ENCODE measurements around the gene PCYOX1L.
A peak's percentile ranks its signal among the peaks of the same experiment; 100 is the strongest.

PCYOX1L gene

GRCh38 chr5:149402291-149402690, 44.4 kb downstream of the PCYOX1L start:
- DNase-seq (ENCODE audit: low read depth): no peak
- H3K4me3 ChIP-seq (ENCODE audit: low read depth, low read length): no peak overlapping the region

GRCh38 chr5:149403923-149404745, 46.3 kb downstream of the PCYOX1L start:
- DNase-seq (ENCODE audit: low read depth): peak; percentile 97

GRCh38 chr5:149404746-149405549, 47.1 kb downstream of the PCYOX1L start:
- peak; percentile 79 for DNase-seq (ENCODE audit: low read depth)
- H3K4me3 ChIP-seq (ENCODE audit: low read depth, low read length): no peak overlapping the region

More at GRCh38 chr5:149403923-149404745, 46.3 kb downstream of the PCYOX1L start:
- no peak overlapping the region for H3K4me3 ChIP-seq (ENCODE audit: low read depth, low read length)

GRCh38 chr5:149405550-149406202, 47.8 kb downstream of the PCYOX1L start:
- no peak overlapping the region for H3K4me3 ChIP-seq (ENCODE audit: low read depth, low read length)
- DNase-seq (ENCODE audit: low read depth): no peak

- DNase-seq (ENCODE audit: low read depth): peak; percentile 84
- H3K4me3 ChIP-seq (ENCODE audit: low read depth, low read length): peak overlapping the region; percentile 62
These were observed 48.5 kb downstream of the PCYOX1L start for GRCh38 chr5:149406203-149406978.

- no peak for DNase-seq (ENCODE audit: low read depth)
- H3K4me3 ChIP-seq (ENCODE audit: low read depth, low read length): peak overlapping the region; percentile 62
These were observed 49.1 kb downstream of the PCYOX1L start for GRCh38 chr5:149406979-149407306.

- DNase-seq (ENCODE audit: low read depth): no peak
- peak overlapping the region; percentile 62 for H3K4me3 ChIP-seq (ENCODE audit: low read depth, low read length)
These were observed 49.7 kb downstream of the PCYOX1L start for GRCh38 chr5:149407323-149408251.

GRCh38 chr5:149408252-149409099, 50.6 kb downstream of the PCYOX1L start:
- DNase-seq (ENCODE audit: low read depth): no peak
- peak overlapping the region; percentile 62 for H3K4me3 ChIP-seq (ENCODE audit: low read depth, low read length)

- H3K4me3 ChIP-seq (ENCODE audit: low read depth, low read length): peak overlapping the region; percentile 62
- DNase-seq (ENCODE audit: low read depth): no peak
These were observed 51.6 kb downstream of the PCYOX1L start for GRCh38 chr5:149409268-149409948.

- no peak for DNase-seq (ENCODE audit: low read depth)
- H3K4me3 ChIP-seq (ENCODE audit: low read depth, low read length): no peak overlapping the region
These were observed 52.2 kb downstream of the PCYOX1L start for GRCh38 chr5:149410071-149410470.

- H3K4me3 ChIP-seq (ENCODE audit: low read depth, low read length): no peak overlapping the region
- DNase-seq (ENCODE audit: low read depth): no peak
These were observed 53.0 kb downstream of the PCYOX1L start for GRCh38 chr5:149410721-149411432.

GRCh38 chr5:149411738-149412519, 54.1 kb downstream of the PCYOX1L start:
- H3K4me3 ChIP-seq (ENCODE audit: low read depth, low read length): no peak overlapping the region
- no peak for DNase-seq (ENCODE audit: low read depth)

- H3K4me3 ChIP-seq (ENCODE audit: low read depth, low read length): no peak overlapping the region
- DNase-seq (ENCODE audit: low read depth): no peak
These were observed 55.1 kb downstream of the PCYOX1L start for GRCh38 chr5:149412783-149413476.

- no peak overlapping the region for H3K4me3 ChIP-seq (ENCODE audit: low read depth, low read length)
- DNase-seq (ENCODE audit: low read depth): no peak
These were observed 55.8 kb downstream of the PCYOX1L start for GRCh38 chr5:149413477-149414210.
